Uterus (tissue), 4 donors: ENCODE data around the gene DMKN. TPM values are rescaled to one million over a fixed set of nuclear protein-coding genes. Genes with fewer than 3 reads are reported as not detected.

Experiments used
- DNase-seq, 2 donors: peaks; one replicate each; pipeline ENCODE4 v3.0.0-alpha.2; 2019 to 2020
- H3K27ac ChIP-seq, 2 donors: fragments of 200-600 bp; sonication (generic); 1 replicate in 1 of 2; 2 replicates in 1 of 2; pipeline ENCODE4 v1.5.1; 2016 to 2018
- H3K27me3 ChIP-seq, 2 donors: fragments of 200-600 bp; sonication (generic); one replicate each; pipeline ENCODE4 v1.5.1; 2018 to 2019; ENCODE audit warnings: control low read depth in 1 of 2
- H3K36me3 ChIP-seq, 2 donors: fragments of 200-600 bp; sonication (generic); one replicate each; pipeline ENCODE4 v1.5.1; 2019; ENCODE audit warnings: control low read depth in 1 of 2
- H3K4me1 ChIP-seq, 2 donors: fragments of 200-600 bp; sonication (generic); one replicate each; pipeline ENCODE4 v1.5.1; 2018 to 2019; ENCODE audit warnings: control low read depth in 1 of 2
- H3K4me3 ChIP-seq, 2 donors: fragments of 200-600 bp; sonication (generic); 1 replicate in 1 of 2; 2 replicates in 1 of 2; pipeline ENCODE4 v1.5.1; 2018 to 2019; ENCODE audit warnings: mild to moderate bottlenecking in 1 of 2
- H3K9me3 ChIP-seq, 2 donors: fragments of 200-600 bp; sonication (generic); one replicate each; pipeline ENCODE4 v1.5.1; 2019; ENCODE audit warnings: control low read depth in 1 of 2
- CTCF ChIP-seq, 4 experiments: fragments of 200-600 bp in 2 of 4; fragments of 450-650 bp in 2 of 4; sonication (generic) in 2 of 4; IDR thresholded peaks; one replicate each; pipeline ENCODE4 v1.5.1; 2016 to 2019; ENCODE audit warnings: antibody characterized with exemption in 4 of 4, mild to moderate bottlenecking in 2 of 4, moderate library complexity in 1 of 4
- POLR2A ChIP-seq, 2 donors: fragments of 450-650 bp; IDR thresholded peaks; one replicate each; pipeline ENCODE4 v1.6.1; 2016; ENCODE audit warnings: antibody characterized with exemption in 2 of 2, mild to moderate bottlenecking in 1 of 2, moderate library complexity in 1 of 2
- intact Hi-C: fragments of 100-400 bp; cut with DNase I; formaldehyde crosslinking; loops from one replicate; pipeline ENCODE4 v1.15.1; 2023; ENCODE audit warnings: low total_unique reads
- total RNA-seq, 4 donors: library from RNA; depleted of rRNA in 3 of 4; stranded (reverse); fragments of >200 nt in 3 of 4; gene quantifications; one replicate each; pipeline versions ENCODE4 v1.1.0 to v1.2.4, GENCODE V29; 2014 to 2023
- donor health status: DM: yes; HTN: yes; CAD: no.

DMKN gene
- total RNA-seq, 4 donors from 2014 or later, result 4.4 to 73.7 (median 39.5) TPM

GRCh38 chr19:35560271-35560670 lies 46.8 kb upstream of the DMKN start:
- Histone ChIP-seq H3K4me3 (no peak overlapping the region), H3K27me3 (peaks cover 11 to 15% of the 10 kb centered on the region in 2 donors), H3K9me3 (no peaks in the 10 kb centered on the region), H3K4me1 (peaks cover 0 to 3% of the 10 kb centered on the region in 2 donors), H3K27ac (no peak overlapping the region), H3K36me3 (no peaks in the 10 kb centered on the region)
- no peak for DNase-seq
- TF ChIP-seq CTCF (IDR thresholded peaks at IDR 0.05), result no peak
- no peak for TF ChIP-seq POLR2A (IDR thresholded peaks at IDR 0.05)
- intact Hi-C loops, result no loop called here

DNA sequence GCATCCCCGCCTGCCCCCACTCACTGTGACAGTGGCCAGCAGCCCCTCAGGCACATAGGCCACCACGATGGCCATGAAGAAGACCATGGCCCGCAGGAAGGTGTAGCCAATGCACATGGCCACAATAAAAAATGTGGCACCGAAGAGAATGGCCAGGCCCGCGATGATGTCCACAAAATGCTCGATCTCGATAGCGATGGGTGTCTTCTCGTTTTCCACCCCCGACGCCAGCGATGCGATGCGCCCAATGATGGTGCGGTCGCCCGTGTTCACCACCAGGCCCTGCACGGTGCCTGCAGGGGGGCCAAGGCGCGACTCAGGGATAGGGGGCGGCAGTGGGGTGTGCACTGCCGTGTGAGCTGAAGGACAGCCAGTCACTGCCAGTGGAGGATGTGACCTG lies 46.3 kb upstream of the DMKN start:
- H3K27ac ChIP-seq, result no peak overlapping the region
- TF ChIP-seq POLR2A (IDR thresholded peaks at IDR 0.05) (no peak), CTCF (IDR thresholded peaks at IDR 0.05) (no peak)
- H3K4me3 ChIP-seq, result no peak overlapping the region
- no peak for DNase-seq
- no peaks in the 10 kb centered on the region for H3K36me3 ChIP-seq
- intact Hi-C loops, result no loop called here
- no peaks in the 10 kb centered on the region for H3K9me3 ChIP-seq
- peaks cover 0 to 3% of the 10 kb centered on the region in 2 donors for H3K4me1 ChIP-seq
- H3K27me3 ChIP-seq, result peaks cover 11 to 15% of the 10 kb centered on the region in 2 donors

GRCh38 chr19:35559281-35559659 lies 45.8 kb upstream of the DMKN start:
- TF ChIP-seq CTCF (IDR thresholded peaks at IDR 0.05), result no peak
- TF ChIP-seq POLR2A (IDR thresholded peaks at IDR 0.05), result no peak
- no peak overlapping the region for H3K4me3 ChIP-seq
- H3K4me1 ChIP-seq, result peaks cover 0 to 3% of the 10 kb centered on the region in 2 donors
- intact Hi-C loops, result no loop called here
- DNase-seq, result no peak
- H3K36me3 ChIP-seq, result no peaks in the 10 kb centered on the region
- H3K9me3 ChIP-seq, result no peaks in the 10 kb centered on the region
- peaks cover 11 to 15% of the 10 kb centered on the region in 2 donors for H3K27me3 ChIP-seq
- H3K27ac ChIP-seq, result no peak overlapping the region

DNA sequence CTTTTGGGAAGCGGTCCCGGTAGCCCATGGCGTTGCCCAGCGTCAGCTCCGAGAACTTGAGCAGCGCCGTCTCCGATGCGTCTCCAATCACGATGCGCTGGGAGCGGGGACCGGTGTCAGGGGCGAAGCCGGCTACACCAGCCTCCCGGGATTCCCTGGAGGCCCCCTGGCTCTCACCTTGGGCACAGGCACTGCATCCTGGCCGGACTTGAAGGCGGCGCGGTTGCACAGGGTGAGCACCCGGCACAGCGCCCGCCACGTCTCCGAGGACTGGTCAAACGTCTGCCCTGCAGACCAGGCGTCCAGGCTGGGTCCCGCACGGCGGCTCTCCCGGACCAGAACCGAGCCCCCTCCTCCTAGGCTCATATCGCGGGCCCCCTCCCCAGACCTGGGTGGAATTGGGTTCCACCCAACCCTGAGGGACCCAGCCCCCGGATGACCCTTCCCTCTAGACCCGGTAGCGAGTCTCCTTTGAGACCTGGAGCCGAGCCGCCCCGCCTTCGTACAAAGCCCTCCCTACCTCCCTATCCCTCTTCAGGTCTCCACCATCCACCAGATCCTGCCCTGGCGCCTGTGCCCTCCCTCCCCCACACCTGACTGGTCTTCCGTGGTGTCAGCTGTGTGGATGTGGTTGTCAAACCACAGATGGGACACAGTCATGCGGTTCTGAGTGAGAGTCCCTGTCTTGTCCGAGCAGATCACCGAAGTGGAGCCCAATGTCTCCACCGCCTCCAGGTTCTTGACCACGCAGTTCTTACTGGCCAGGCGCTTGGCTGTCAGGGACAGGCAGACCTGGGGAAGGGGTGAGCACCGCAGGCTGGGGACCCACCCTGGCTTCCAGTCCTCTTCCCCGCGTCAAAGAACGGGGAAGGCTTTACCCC lies 45.2 kb upstream of the DMKN start:
- TF ChIP-seq POLR2A (IDR thresholded peaks at IDR 0.05) (no peak), CTCF (IDR thresholded peaks at IDR 0.05) (no peak)
- H3K36me3 ChIP-seq, result no peaks in the 10 kb centered on the region
- peaks cover 0 to 3% of the 10 kb centered on the region in 2 donors for H3K4me1 ChIP-seq
- intact Hi-C loops, result no loop called here
- H3K27ac ChIP-seq, result no peak overlapping the region
- H3K27me3 ChIP-seq, result peaks cover 11 to 15% of the 10 kb centered on the region in 2 donors
- H3K4me3 ChIP-seq, result peak overlapping the region in 1 of 2 donors; percentile 14
- H3K9me3 ChIP-seq, result no peaks in the 10 kb centered on the region
- no peak for DNase-seq
